Mucosa of rectum (tissue), 2 donors: ENCODE data around the gene CCL14.
"Not testable (repeated sequence)": the region's sequence is repeated elsewhere in the genome, so short reads cannot be mapped to it uniquely, and the experiment has no call there.

Source experiments
- H3K27ac ChIP-seq, 2 donors: one replicate each; pipeline ENCODE4 v1.7.0; 2013; ENCODE audit warnings: inconsistent platforms in 2 of 2, low read depth in 2 of 2, low read length in 2 of 2
- H3K27me3 ChIP-seq, 2 donors: one replicate each; pipeline ENCODE4 v1.7.0; 2013; ENCODE audit warnings: low read length in 2 of 2; ENCODE audit not compliant: control insufficient read depth in 2 of 2, insufficient read depth in 2 of 2
- H3K36me3 ChIP-seq, 2 donors: one replicate each; pipeline ENCODE4 v1.7.0; 2013; ENCODE audit warnings: low read length in 2 of 2; ENCODE audit not compliant: control insufficient read depth in 2 of 2, insufficient read depth in 2 of 2
- H3K4me1 ChIP-seq, 2 donors: one replicate each; pipeline ENCODE4 v1.7.0; 2013; ENCODE audit warnings: low read length in 2 of 2, mild to moderate bottlenecking in 1 of 2; ENCODE audit not compliant: control insufficient read depth in 2 of 2, insufficient read depth in 2 of 2
- H3K4me3 ChIP-seq, 2 donors: one replicate each; pipeline ENCODE4 v1.7.0; 2013; ENCODE audit warnings: low read length in 2 of 2
- H3K9ac ChIP-seq, 2 donors: one replicate each; pipeline ENCODE4 v1.7.0; 2013; ENCODE audit warnings: low read length in 2 of 2, low read depth in 1 of 2, mild to moderate bottlenecking in 1 of 2
- H3K9me3 ChIP-seq, 2 donors: one replicate each; pipeline ENCODE4 v1.7.0; 2013; ENCODE audit warnings: low read length in 2 of 2; ENCODE audit not compliant: control insufficient read depth in 2 of 2
- donor health status: healthy.
- donor health status: Normal muscosa, but diverticular disease.

The CCL14 gene

GRCh38 chr17:35986643-35987042 lies at the start of gene CCL14:
TSS of gene CCL14 (minus strand) at chr17:35986729. CDS start at chr17:35986649, 80 bp downstream.
- no peak within 1 kb of the TSS for H3K9ac ChIP-seq
- no peak within 1 kb of the TSS for H3K27ac ChIP-seq
- no peaks in the 10 kb centered on the region for H3K27me3 ChIP-seq
- peaks cover 0 to 3% of the 10 kb centered on the region in 2 donors for H3K4me1 ChIP-seq
- H3K36me3 ChIP-seq: peaks cover 2 to 17% of the 10 kb centered on the region in 2 donors
- H3K4me3 ChIP-seq: no peak within 1 kb of the TSS
- H3K9me3 ChIP-seq: no peaks in the 10 kb centered on the region

DNA sequence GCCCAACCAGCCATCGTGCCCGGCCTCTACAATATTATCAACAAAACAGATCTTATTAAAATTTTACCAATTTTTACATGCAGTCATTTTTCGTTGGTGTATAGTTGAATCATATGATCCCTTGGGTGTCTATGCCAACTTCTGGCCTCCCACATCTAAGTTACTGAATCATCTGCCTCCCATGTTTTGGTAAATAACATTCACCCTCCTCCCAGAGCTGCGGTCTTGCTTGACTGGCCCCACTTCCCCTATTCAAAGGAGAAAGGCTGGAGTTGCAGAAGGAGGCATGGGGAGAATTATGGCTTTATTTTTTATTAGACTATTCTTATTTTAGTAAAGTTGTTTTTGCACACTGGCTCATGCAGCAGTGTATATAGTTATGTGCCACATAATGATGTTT lies 49.7 kb upstream of the CCL14 start:
- Histone ChIP-seq H3K9ac (no peak overlapping the region), H3K27ac (no peak overlapping the region), H3K36me3 (no peaks in the 10 kb centered on the region), H3K4me3 (no peak overlapping the region), H3K27me3 (no peaks in the 10 kb centered on the region), H3K9me3 (no peaks in the 10 kb centered on the region), H3K4me1 (peaks cover 5 to 7% of the 10 kb centered on the region in 2 donors)

GRCh38 chr17:36034127-36034526 lies 47.6 kb upstream of the CCL14 start:
- H3K27me3 ChIP-seq: no peaks in the 10 kb centered on the region
- no peaks in the 10 kb centered on the region for H3K36me3 ChIP-seq
- no peak overlapping the region for H3K4me3 ChIP-seq
- H3K4me1 ChIP-seq: peaks cover 15 to 18% of the 10 kb centered on the region in 2 donors
- no peak overlapping the region for H3K27ac ChIP-seq
- no peaks in the 10 kb centered on the region for H3K9me3 ChIP-seq
- H3K9ac ChIP-seq: no peak overlapping the region

DNA sequence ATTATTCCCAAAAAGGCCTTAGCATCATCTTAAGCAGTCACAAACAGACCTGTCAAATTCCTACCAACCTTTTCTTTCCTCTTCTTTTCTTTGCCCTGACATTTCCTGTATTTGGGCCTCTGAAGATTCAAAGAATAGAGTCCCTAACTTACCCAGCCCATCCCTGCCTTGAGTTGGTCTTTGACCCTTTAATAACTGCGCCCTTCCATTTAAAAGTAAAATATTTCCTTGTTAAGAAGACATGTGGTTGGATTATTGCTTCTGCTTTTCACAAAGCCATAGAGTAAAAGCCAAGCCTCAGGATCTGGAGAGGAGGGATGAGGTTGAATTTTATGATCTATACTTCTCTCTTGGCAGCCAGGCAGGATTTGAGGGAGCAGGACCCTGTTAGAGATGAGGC lies 44.4 kb upstream of the CCL14 start:
- Histone ChIP-seq H3K27ac (peak overlapping the region; percentile 46 to 56), H3K4me1 (peaks cover 15 to 18% of the 10 kb centered on the region in 2 donors), H3K9me3 (no peaks in the 10 kb centered on the region), H3K9ac (no peak overlapping the region), H3K36me3 (no peaks in the 10 kb centered on the region), H3K4me3 (no peak overlapping the region), H3K27me3 (no peaks in the 10 kb centered on the region)

GRCh38 chr17:36027761-36028160 lies 41.2 kb upstream of the CCL14 start:
- H3K9me3 ChIP-seq: no peaks in the 10 kb centered on the region
- H3K27ac ChIP-seq: no peak overlapping the region
- peaks cover 12 to 18% of the 10 kb centered on the region in 2 donors for H3K4me1 ChIP-seq
- no peaks in the 10 kb centered on the region for H3K36me3 ChIP-seq
- H3K9ac ChIP-seq: no peak overlapping the region
- no peak overlapping the region for H3K4me3 ChIP-seq
- H3K27me3 ChIP-seq: no peaks in the 10 kb centered on the region

GRCh38 chr17:36024106-36024869 lies 37.8 kb upstream of the CCL14 start:
- no peaks in the 10 kb centered on the region for H3K36me3 ChIP-seq
- H3K9me3 ChIP-seq: no peaks in the 10 kb centered on the region
- H3K4me1 ChIP-seq: no peaks in the 10 kb centered on the region
- H3K27me3 ChIP-seq: no peaks in the 10 kb centered on the region
- H3K27ac ChIP-seq: no peak overlapping the region
- no peak overlapping the region for H3K4me3 ChIP-seq
- no peak overlapping the region for H3K9ac ChIP-seq

GRCh38 chr17:36019423-36019822 lies 32.9 kb upstream of the CCL14 start:
- no peak overlapping the region for H3K4me3 ChIP-seq
- H3K27ac ChIP-seq: no peak overlapping the region
- H3K27me3 ChIP-seq: no peaks in the 10 kb centered on the region
- H3K9me3 ChIP-seq: no peaks in the 10 kb centered on the region
- H3K4me1 ChIP-seq: no peaks in the 10 kb centered on the region
- no peaks in the 10 kb centered on the region for H3K36me3 ChIP-seq
- H3K9ac ChIP-seq: no peak overlapping the region

DNA sequence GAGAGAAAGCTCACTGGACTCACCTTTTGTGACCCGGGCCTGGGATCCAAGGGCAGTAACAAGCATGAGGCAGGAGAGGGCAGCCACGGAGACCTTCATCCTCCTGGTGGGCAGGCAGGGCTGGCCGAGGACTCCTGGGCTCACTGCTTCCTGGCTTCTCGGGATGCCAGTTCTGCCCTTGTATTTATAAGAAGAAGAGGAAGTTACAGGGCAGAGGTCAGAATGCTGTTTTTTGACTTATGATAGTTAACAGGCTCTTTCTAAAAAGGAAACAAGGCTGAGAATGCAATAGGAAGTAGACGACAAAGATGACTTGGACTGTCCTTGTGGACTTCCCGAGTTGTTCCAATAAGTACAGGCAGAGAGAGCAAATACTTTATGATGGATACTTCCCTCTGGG lies 31.3 kb upstream of the CCL14 start, which contains the start of gene CCL23:
TSS of gene CCL23 (minus strand) at position 174 of the 400 bp plus-strand sequence. CDS start at position 99, 75 bp downstream.
- Histone ChIP-seq H3K9me3 (no peaks in the 10 kb centered on the region), H3K4me3 (no peak within 1 kb of the TSS), H3K36me3 (no peaks in the 10 kb centered on the region), H3K27me3 (no peaks in the 10 kb centered on the region), H3K9ac (no peak within 1 kb of the TSS), H3K4me1 (no peaks in the 10 kb centered on the region), H3K27ac (no peak within 1 kb of the TSS)

GRCh38 chr17:36016555-36016954 lies 30.0 kb upstream of the CCL14 start:
- Histone ChIP-seq H3K4me3 (no peak overlapping the region), H3K9ac (no peak overlapping the region), H3K27me3 (no peaks in the 10 kb centered on the region), H3K9me3 (no peaks in the 10 kb centered on the region), H3K36me3 (no peaks in the 10 kb centered on the region), H3K4me1 (no peaks in the 10 kb centered on the region), H3K27ac (no peak overlapping the region)

DNA sequence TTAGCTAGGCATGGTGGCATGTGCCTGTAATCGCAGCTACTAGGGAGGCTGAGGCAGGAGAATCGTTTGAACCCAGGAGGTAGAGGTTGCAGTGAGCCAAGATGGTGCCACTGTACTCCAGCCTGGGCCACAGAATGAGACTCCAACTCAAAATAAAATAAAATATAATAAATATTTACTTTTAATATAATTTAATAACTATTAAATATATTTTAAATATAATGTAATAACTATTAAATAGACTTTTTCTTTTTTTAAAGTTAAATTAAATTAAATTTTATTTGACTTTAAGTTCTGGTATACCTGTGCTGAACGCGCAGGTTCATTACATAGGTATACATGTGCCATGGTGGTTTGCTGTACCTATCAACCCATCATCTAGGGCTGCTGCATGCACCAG lies 29.4 kb upstream of the CCL14 start:
- not testable (repeated sequence) for H3K27me3 ChIP-seq, H3K36me3 ChIP-seq, H3K27ac ChIP-seq, H3K4me3 ChIP-seq, H3K4me1 ChIP-seq, H3K9me3 ChIP-seq, H3K9ac ChIP-seq
